ENCODE results near the gene FAAH. TPM values are rescaled to one million over a fixed set of nuclear protein-coding genes. Genes with fewer than 3 reads are reported as not detected.

The FAAH gene
- 0.61 to 0.88 TPM (median 0.81 TPM) in 5 replicates for total RNA-seq (2022; extraction: Qiagen RNA extraction)

GRCh38 chr1:46394108-46394871 is at the start of gene FAAH:
Gene FAAH, plus strand, starts transcription at chr1:46394317. Its CDS starts 32 bp downstream, at chr1:46394349.

Other genes starting within 250 kb of the FAAH start
- gene TSPAN1, start 219.2 kb upstream of the FAAH start, total RNA-seq (2022; extraction: Qiagen RNA extraction): 1.8 to 3.5 TPM (median 2.5 TPM) in 5 replicates
- not detected in 5 replicates for gene P3R3URF, start 217.8 kb upstream of the FAAH start, total RNA-seq (2022; extraction: Qiagen RNA extraction)
- 39.8 to 49.0 TPM (median 45.3 TPM) in 5 replicates for gene POMGNT1, start 195.9 kb upstream of the FAAH start, total RNA-seq (2022; extraction: Qiagen RNA extraction)
- gene LURAP1, start 191.0 kb upstream of the FAAH start, total RNA-seq (2022; extraction: Qiagen RNA extraction): not detected in 5 replicates
- gene RAD54L, start 146.6 kb upstream of the FAAH start, total RNA-seq (2022; extraction: Qiagen RNA extraction): 9.1 to 11.7 TPM (median 11.5 TPM) in 5 replicates
- gene LRRC41, start 90.7 kb upstream of the FAAH start, total RNA-seq (2022; extraction: Qiagen RNA extraction): 40.6 to 45.7 TPM (median 42.5 TPM) in 5 replicates
- gene UQCRH, start 90.6 kb upstream of the FAAH start, total RNA-seq (2022; extraction: Qiagen RNA extraction): 391 to 458 TPM (median 415 TPM) in 5 replicates
- 11.4 to 14.3 TPM (median 12.5 TPM) in 5 replicates for gene NSUN4, start 53.5 kb upstream of the FAAH start, total RNA-seq (2022; extraction: Qiagen RNA extraction)
- gene DMBX1, start 95.5 kb downstream of the FAAH start, total RNA-seq (2022; extraction: Qiagen RNA extraction): 0.61 to 0.99 TPM (median 0.87 TPM) in 5 replicates
- not detected in 5 replicates for gene KNCN, start 157.3 kb downstream of the FAAH start, total RNA-seq (2022; extraction: Qiagen RNA extraction)
- gene MKNK1, start 210.0 kb downstream of the FAAH start, total RNA-seq (2022; extraction: Qiagen RNA extraction): 18.3 to 23.4 TPM (median 20.1 TPM) in 5 replicates
- 3.2 to 4.4 TPM (median 4.1 TPM) in 5 replicates for gene MOB3C, start 222.5 kb downstream of the FAAH start, total RNA-seq (2022; extraction: Qiagen RNA extraction)